Measurements from ENCODE around the gene UTP14C. TPM values are rescaled to one million over a fixed set of nuclear protein-coding genes. Genes with fewer than 3 reads are reported as not detected.

Gene UTP14C
- total RNA-seq, 1 experiment from 2014 or later: 9.0 TPM

GRCh38 chr13:52020191-52020590 is 4.3 kb upstream of the UTP14C start:
- no peak for TF ChIP-seq ZBTB33 (IDR thresholded peaks at IDR 0.05; ENCODE audit: extremely low read depth, insufficient replicate concordance, low read length)
- TF ChIP-seq EGR1 (IDR thresholded peaks at IDR 0.05; ENCODE audit: low read depth): no peak
- no peak for TF ChIP-seq POLR2AphosphoS5 (IDR thresholded peaks at IDR 0.05; ENCODE audit: low read depth, low read length)
- TF ChIP-seq YY1 (IDR thresholded peaks at IDR 0.05; ENCODE audit: extremely low read depth, insufficient replicate concordance, low read depth, low read length): no peak
- TF ChIP-seq REST (IDR thresholded peaks at IDR 0.05; ENCODE audit: low read depth): no peak
- no peak for TF ChIP-seq EZH2phosphoT487 (IDR thresholded peaks at IDR 0.05; ENCODE audit: borderline replicate concordance)
- TF ChIP-seq SRF (IDR thresholded peaks at IDR 0.05; ENCODE audit: low read depth): no peak
- TF ChIP-seq ZFX (IDR thresholded peaks at IDR 0.05): no peak
- TF ChIP-seq ZNF274 (IDR thresholded peaks at IDR 0.05; ENCODE audit: low read depth, low read length): no peak
- TF ChIP-seq RAD21 (IDR thresholded peaks at IDR 0.05; ENCODE audit: low read depth): no peak
- no peak for TF ChIP-seq MAX (IDR thresholded peaks at IDR 0.05)
- no peak for TF ChIP-seq CEBPB (IDR thresholded peaks at IDR 0.05; ENCODE audit: low read depth)
- TF ChIP-seq CBX3 (IDR thresholded peaks at IDR 0.05; ENCODE audit: low read depth): no peak
- no peak for TF ChIP-seq EZH2 (IDR thresholded peaks at IDR 0.05)
- no peak for TF ChIP-seq POLR2A (IDR thresholded peaks at IDR 0.05; ENCODE audit: borderline replicate concordance, extremely low read depth, insufficient read depth, insufficient read length)
- TF ChIP-seq ATF3 (IDR thresholded peaks at IDR 0.05): no peak
- no peaks in the 10 kb centered on the region for H3K9me2 ChIP-seq (ENCODE audit: insufficient read depth)
- no peaks in the 10 kb centered on the region for H3K4me1 ChIP-seq (ENCODE audit: control insufficient read depth in 1 of 2, insufficient read depth in 2 of 2, low read length in 2 of 2)
- H3K79me2 ChIP-seq (ENCODE audit: insufficient read depth, low read length): peaks cover 18% of the 10 kb centered on the region
- peaks cover 7 to 10% of the 10 kb centered on the region in 2 experiments; a peak in 3 of 4 replicates for H3K36me3 ChIP-seq (ENCODE audit: control insufficient read depth in 1 of 2, insufficient read depth in 2 of 2, low read length in 2 of 2)
- H3K4me2 ChIP-seq (ENCODE audit: low read length): no peak overlapping the region
- no peak overlapping the region for H3K4me3 ChIP-seq (replicated peaks in 1 of 2; ENCODE audit: low read depth in 1 of 2, low read length in 2 of 2)
- H3K27me3 ChIP-seq (ENCODE audit: insufficient read depth, low read length): no peaks in the 10 kb centered on the region
- POLR2A ChIA-PET: no interaction called here
- no peak overlapping the region for H2AFZ ChIP-seq (ENCODE audit: low read depth, low read length, poor library complexity, severe bottlenecking)
- H3K27ac ChIP-seq (ENCODE audit: low read depth, low read length): no peak overlapping the region
- no peaks in the 10 kb centered on the region for H3K9me3 ChIP-seq (ENCODE audit: control insufficient read depth in 1 of 2, insufficient read depth in 1 of 2, low read depth in 1 of 2, low read length in 2 of 2)
- CTCF ChIA-PET: no interaction called here
- no peaks in the 10 kb centered on the region for H4K20me1 ChIP-seq (ENCODE audit: insufficient read depth)
- no peak overlapping the region for H3K9ac ChIP-seq (ENCODE audit: low read length)
- intact Hi-C loops (cut with micrococcal nuclease): no loop called here
- ATAC-seq (no peak), DNase-seq (ENCODE audit: low read depth, low spot score) (no peak)
- no TSS peak for BruUV-seq (replicated peaks)
- RAD21 ChIA-PET (ENCODE audit: low non-redundant PET in 1 of 2, low total read pairs in 2 of 2, uncharacterized antibody in 2 of 2, unreplicated experiment in 2 of 2): no interaction called here

Measured in HCT116 (cell line).